Neuronal stem cell (in vitro differentiated cells): ENCODE results near the gene MROH2A.

Experiments used
- DNase-seq: peaks from one replicate; pipeline ENCODE4 v3.0.0-alpha.2; 2013; ENCODE audit warnings: low spot score
- H2AFZ ChIP-seq: one replicate; pipeline ENCODE4 v1.6.1; 2013; ENCODE audit warnings: mild to moderate bottlenecking, low read length, inconsistent platforms
- H2AK5ac ChIP-seq: 2 replicates; pipeline ENCODE4 v1.6.1; 2013; ENCODE audit warnings: low read depth, mild to moderate bottlenecking, inconsistent platforms, low read length, moderate library complexity, mixed read lengths
- H2BK120ac ChIP-seq: 2 replicates; pipeline ENCODE4 v1.6.1; 2013; ENCODE audit warnings: low read depth, mild to moderate bottlenecking, inconsistent platforms, low read length, moderate library complexity, mixed read lengths
- H2BK12ac ChIP-seq: one replicate; pipeline ENCODE4 v1.6.1; 2013; ENCODE audit warnings: low read length, inconsistent platforms
- H2BK15ac ChIP-seq: 2 replicates; pipeline ENCODE4 v1.6.1; 2013; ENCODE audit warnings: mild to moderate bottlenecking, low read length, inconsistent platforms, mixed read lengths
- H2BK5ac ChIP-seq: one replicate; pipeline ENCODE4 v1.6.1; 2013; ENCODE audit warnings: inconsistent platforms, mild to moderate bottlenecking, low read length, moderate library complexity
- H3K14ac ChIP-seq: one replicate; pipeline ENCODE4 v1.6.1; 2013; ENCODE audit warnings: low read length, inconsistent platforms
- H3K18ac ChIP-seq: 2 replicates; pipeline ENCODE4 v1.6.1; 2013; ENCODE audit warnings: low read length, inconsistent platforms
- H3K23ac ChIP-seq: 2 replicates; pipeline ENCODE4 v1.6.1; 2013; ENCODE audit warnings: low read depth, mild to moderate bottlenecking, mixed read lengths, low read length, inconsistent platforms; ENCODE audit not compliant: poor library complexity
- H3K27ac ChIP-seq: replicated peaks from 3 replicates; pipeline ENCODE4 v1.5.1; 2013; ENCODE audit warnings: low read length, inconsistent platforms
- H3K27me3 ChIP-seq, 3 experiments: 2 replicates each; pipeline ENCODE4 v1.6.1; 2013; ENCODE audit warnings: low read length in 3 of 3, mild to moderate bottlenecking in 2 of 3, inconsistent platforms in 1 of 3, low read depth in 1 of 3, mixed read lengths in 1 of 3, moderate library complexity in 1 of 3; ENCODE audit not compliant: control insufficient read depth in 3 of 3, insufficient read depth in 3 of 3
- H3K36me3 ChIP-seq, 2 donors: replicated peaks in 1 of 2; 2 replicates each; pipeline ENCODE4 v1.6.1; 2013; ENCODE audit warnings: low read length in 2 of 2; ENCODE audit not compliant: control insufficient read depth in 2 of 2, insufficient read depth in 2 of 2
- H3K4ac ChIP-seq: 2 replicates; pipeline ENCODE4 v1.6.1; 2013; ENCODE audit warnings: inconsistent platforms, mild to moderate bottlenecking, low read length, moderate library complexity
- H3K4me1 ChIP-seq, 2 donors: 1 replicate in 1 of 2; 2 replicates in 1 of 2; pipeline ENCODE4 v1.6.1; 2013; ENCODE audit warnings: low read length in 2 of 2, low read depth in 1 of 2; ENCODE audit not compliant: control insufficient read depth in 2 of 2, insufficient read depth in 1 of 2
- H3K4me2 ChIP-seq: one replicate; pipeline ENCODE4 v1.6.1; 2013; ENCODE audit warnings: mild to moderate bottlenecking, low read length, inconsistent platforms; ENCODE audit not compliant: insufficient read depth, poor library complexity, severe bottlenecking
- H3K4me3 ChIP-seq, 2 donors: 2 replicates each; pipeline ENCODE4 v1.5.1; 2013; ENCODE audit warnings: low read length in 2 of 2, mild to moderate bottlenecking in 2 of 2, inconsistent platforms in 1 of 2, moderate library complexity in 1 of 2
- H3K79me1 ChIP-seq: one replicate; pipeline ENCODE4 v1.6.1; 2013; ENCODE audit warnings: low read depth, mild to moderate bottlenecking, inconsistent platforms, low read length, moderate library complexity
- H3K9ac ChIP-seq: one replicate; pipeline ENCODE4 v1.6.1; 2013; ENCODE audit warnings: mild to moderate bottlenecking, low read depth, low read length, inconsistent platforms; ENCODE audit not compliant: poor library complexity
- H3K9me3 ChIP-seq, 2 donors: replicated peaks in 1 of 2; 2 replicates each; pipeline versions ENCODE3 to v1.6.1; 2013; ENCODE audit warnings: low read length in 2 of 2, mild to moderate bottlenecking in 2 of 2, inconsistent platforms in 1 of 2, low read depth in 1 of 2, mixed read lengths in 1 of 2, moderate library complexity in 1 of 2; ENCODE audit not compliant: control insufficient read depth in 2 of 2, insufficient read depth in 1 of 2
- H4K8ac ChIP-seq: one replicate; pipeline ENCODE4 v1.6.1; 2013; ENCODE audit warnings: low read depth, mild to moderate bottlenecking, inconsistent platforms, low read length, moderate library complexity
- H4K91ac ChIP-seq: one replicate; pipeline ENCODE4 v1.6.1; 2013; ENCODE audit warnings: low read length, low read depth, mild to moderate bottlenecking, inconsistent platforms; ENCODE audit not compliant: poor library complexity
- WGBS, 2 donors: extraction: QIAGEN DNeasy Blood & Tissue Kit; methylation state at CpG; one replicate each; pipeline ENCODE4 v1.1.7; 2013; ENCODE audit warnings: missing lambda C conversion rate in 2 of 2, mixed read lengths in 1 of 2; ENCODE audit not compliant: insufficient read length in 2 of 2, insufficient replicate concordance in 1 of 2; ENCODE audit errors: extremely low coverage in 2 of 2; 5-methylcytosine and 5-hydroxymethylcytosine counted together

Gene MROH2A

DNA sequence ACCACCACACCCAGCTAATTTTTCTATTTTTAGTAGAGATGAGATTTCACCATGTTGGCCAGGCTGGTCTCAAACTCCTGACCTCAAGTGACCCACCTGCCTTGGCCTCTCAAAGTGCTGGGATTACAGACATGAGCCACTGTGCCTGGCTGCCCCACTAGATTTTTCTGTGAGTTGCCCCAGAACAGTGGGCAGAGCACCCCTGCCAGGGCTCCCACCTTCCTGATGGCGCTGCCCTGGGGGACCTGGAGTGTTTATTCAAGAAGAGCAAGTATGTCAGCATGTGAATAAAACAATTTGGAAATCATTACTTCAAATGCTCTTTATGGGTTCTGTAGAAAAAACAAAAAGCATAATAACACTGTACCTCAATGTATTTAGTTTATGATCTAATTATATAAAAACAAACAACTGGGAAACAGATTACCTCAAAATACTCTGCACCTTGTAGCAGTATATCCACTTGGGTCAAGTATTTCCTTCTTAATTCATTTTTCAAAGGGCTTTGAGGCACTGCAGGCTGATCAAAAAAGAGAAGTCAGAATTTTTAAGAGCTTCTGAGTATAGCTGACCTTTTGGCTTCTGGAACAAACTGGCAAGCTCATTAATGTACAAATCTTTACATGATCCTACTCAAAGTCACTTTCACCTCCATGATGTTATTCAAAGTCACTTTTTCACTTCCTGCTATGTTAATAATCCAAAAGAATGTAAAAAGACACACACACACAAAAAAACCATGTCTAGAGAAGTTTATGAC lies 67.4 kb downstream of the MROH2A start:
- no CpG with 5 or more reads among the region's 1 CpG for WGBS, 2 donors
- DNase-seq = no peak
- Histone ChIP-seq H3K4ac (no peak overlapping the region), H3K9me3 (no peaks in the 10 kb centered on the region), H2AFZ (no peak overlapping the region), H3K4me3 (no peak overlapping the region), H3K27ac (no peak overlapping the region), H3K18ac (no peak overlapping the region), H3K27me3 (no peaks in the 10 kb centered on the region), H3K79me1 (peaks cover 11% of the 10 kb centered on the region), H3K36me3 (peaks cover 80 to 99% of the 10 kb centered on the region in 2 donors), H3K4me2 (no peak overlapping the region), H2AK5ac (no peak overlapping the region), H3K4me1 (no peaks in the 10 kb centered on the region), H2BK12ac (no peak overlapping the region), H3K9ac (no peak overlapping the region), H3K14ac (no peak overlapping the region), H4K8ac (no peak overlapping the region), H2BK15ac (no peak overlapping the region), H2BK120ac (no peak overlapping the region), H3K23ac (no peak overlapping the region), H4K91ac (no peak overlapping the region), H2BK5ac (no peak overlapping the region)

GRCh38 chr2:233846387-233847247 lies 68.5 kb downstream of the MROH2A start:
- no peak overlapping the region for H4K91ac ChIP-seq
- no peak overlapping the region for H2BK5ac ChIP-seq
- H3K4ac ChIP-seq = no peak overlapping the region
- H3K9ac ChIP-seq = no peak overlapping the region
- H3K79me1 ChIP-seq = peaks cover 13% of the 10 kb centered on the region
- no peak overlapping the region for H2AK5ac ChIP-seq
- no peak overlapping the region for H3K23ac ChIP-seq
- no peak overlapping the region for H2BK15ac ChIP-seq
- no peak overlapping the region for H3K4me2 ChIP-seq
- no CpG with 5 or more reads among the region's 16 CpGs for WGBS, 2 donors
- H3K4me1 ChIP-seq = no peaks in the 10 kb centered on the region
- H3K27me3 ChIP-seq = no peaks in the 10 kb centered on the region
- peaks cover 74 to 99% of the 10 kb centered on the region in 2 donors for H3K36me3 ChIP-seq
- no peaks in the 10 kb centered on the region for H3K9me3 ChIP-seq
- no peak overlapping the region for H3K4me3 ChIP-seq
- H3K18ac ChIP-seq = no peak overlapping the region
- H3K27ac ChIP-seq = no peak overlapping the region
- no peak overlapping the region for H2BK120ac ChIP-seq
- no peak overlapping the region for H2BK12ac ChIP-seq
- H4K8ac ChIP-seq = no peak overlapping the region
- H3K14ac ChIP-seq = no peak overlapping the region
- DNase-seq = no peak
- no peak overlapping the region for H2AFZ ChIP-seq

DNA sequence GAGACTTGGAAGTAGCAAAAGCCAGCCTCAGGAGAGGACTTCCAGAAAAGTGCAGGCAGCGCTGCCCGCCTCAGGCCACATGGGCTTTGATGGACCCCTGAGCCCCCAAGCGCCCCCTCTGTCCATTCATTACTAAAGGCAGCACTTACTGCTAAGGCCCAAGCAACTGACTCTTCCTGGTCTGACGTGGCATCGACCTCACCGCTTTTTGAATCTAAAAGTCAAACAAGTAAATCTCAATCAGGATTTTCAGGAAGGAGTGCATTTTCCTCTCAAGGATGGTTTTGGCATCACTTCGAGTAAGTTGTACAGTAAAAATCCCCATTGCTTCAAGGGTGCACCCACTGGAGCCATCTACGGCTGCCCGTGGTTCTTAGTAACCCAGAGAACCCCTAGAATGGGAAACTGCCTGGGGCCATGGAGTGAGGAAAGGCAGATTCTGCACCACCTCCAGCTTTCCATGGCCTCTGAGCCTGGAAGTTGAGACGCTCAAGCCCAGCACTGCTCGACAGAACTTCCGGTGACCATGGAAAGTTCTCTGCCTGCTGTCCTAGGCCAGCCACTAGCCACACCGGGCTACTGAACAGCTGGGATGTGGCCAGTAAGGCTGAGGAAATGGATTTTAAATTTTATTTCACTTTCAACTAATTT lies 69.2 kb downstream of the MROH2A start:
- no peak overlapping the region for H2BK12ac ChIP-seq
- H3K14ac ChIP-seq = no peak overlapping the region
- no peak overlapping the region for H4K91ac ChIP-seq
- no peak overlapping the region for H3K4me2 ChIP-seq
- H2BK5ac ChIP-seq = no peak overlapping the region
- H3K18ac ChIP-seq = no peak overlapping the region
- no peak overlapping the region for H3K27ac ChIP-seq
- no peak overlapping the region for H2BK15ac ChIP-seq
- H3K4me3 ChIP-seq = no peak overlapping the region
- no peak overlapping the region for H2AK5ac ChIP-seq
- H2AFZ ChIP-seq = no peak overlapping the region
- no peak overlapping the region for H4K8ac ChIP-seq
- H2BK120ac ChIP-seq = no peak overlapping the region
- no peaks in the 10 kb centered on the region for H3K27me3 ChIP-seq
- H3K23ac ChIP-seq = no peak overlapping the region
- no peak overlapping the region for H3K9ac ChIP-seq
- DNase-seq = no peak
- no CpG with 5 or more reads among the region's 13 CpGs for WGBS, 2 donors
- no peaks in the 10 kb centered on the region for H3K9me3 ChIP-seq
- peaks cover 2 to 4% of the 10 kb centered on the region in 2 donors for H3K4me1 ChIP-seq
- H3K79me1 ChIP-seq = peaks cover 12% of the 10 kb centered on the region
- H3K36me3 ChIP-seq = peaks cover 76 to 99% of the 10 kb centered on the region in 2 donors
- H3K4ac ChIP-seq = no peak overlapping the region

- H3K27ac ChIP-seq = no peak overlapping the region
- WGBS, 2 donors = no CpG with 5 or more reads among the region's 13 CpGs
- H2BK120ac ChIP-seq = peak overlapping the region; percentile 1
- no peak overlapping the region for H2AK5ac ChIP-seq
- DNase-seq = no peak
- peak overlapping the region; percentile 2 for H3K9ac ChIP-seq
- H3K4ac ChIP-seq = no peak overlapping the region
- H4K91ac ChIP-seq = no peak overlapping the region
- no peak overlapping the region for H2BK12ac ChIP-seq
- no peaks in the 10 kb centered on the region for H3K27me3 ChIP-seq
- H3K4me1 ChIP-seq = peaks cover 2 to 13% of the 10 kb centered on the region in 2 donors
- no peak overlapping the region for H2BK5ac ChIP-seq
- H3K14ac ChIP-seq = no peak overlapping the region
- H2AFZ ChIP-seq = no peak overlapping the region
- H3K4me2 ChIP-seq = no peak overlapping the region
- peaks cover 12% of the 10 kb centered on the region for H3K79me1 ChIP-seq
- no peaks in the 10 kb centered on the region for H3K9me3 ChIP-seq
- no peak overlapping the region for H2BK15ac ChIP-seq
- H3K36me3 ChIP-seq = peaks cover 69 to 99% of the 10 kb centered on the region in 2 donors
- H3K4me3 ChIP-seq = no peak overlapping the region
- H3K18ac ChIP-seq = no peak overlapping the region
- no peak overlapping the region for H3K23ac ChIP-seq
- no peak overlapping the region for H4K8ac ChIP-seq
Measured at GRCh38 chr2:233848276-233848675, 70.1 kb downstream of the MROH2A start.
